Neural progenitor cell (in vitro differentiated cells): ENCODE data around the gene TNNI2. TPM values are rescaled to one million over a fixed set of nuclear protein-coding genes. Genes with fewer than 3 reads are reported as not detected.
"Not testable (repeated sequence)": the region's sequence is repeated elsewhere in the genome, so short reads cannot be mapped to it uniquely, and the experiment has no call there.

ENCODE experiments used
- DNase-seq: peaks from one replicate; pipeline ENCODE4 v3.0.0-alpha.2; 2016; ENCODE audit warnings: low spot score
- H2AFZ ChIP-seq: fragments of 200-600 bp; sonication (generic); replicated peaks from 2 replicates; pipeline ENCODE4 v1.6.1; 2016; ENCODE audit warnings: antibody characterized with exemption
- H3F3A ChIP-seq: fragments of 200-600 bp; sonication (generic); 2 replicates; pipeline ENCODE4 v1.6.1; 2016; ENCODE audit warnings: antibody characterized with exemption, low read depth
- H3K27ac ChIP-seq: fragments of 200-600 bp; sonication (generic); 2 replicates; pipeline ENCODE4 v1.5.1; 2016; ENCODE audit warnings: mild to moderate bottlenecking
- H3K27me3 ChIP-seq: fragments of 200-600 bp; sonication (generic); 2 replicates; pipeline ENCODE4 v1.6.1; 2016; ENCODE audit warnings: mild to moderate bottlenecking, moderate library complexity
- H3K36me3 ChIP-seq: fragments of 200-600 bp; sonication (generic); 2 replicates; pipeline ENCODE4 v1.5.1; 2016
- H3K4me1 ChIP-seq: fragments of 200-600 bp; sonication (generic); 2 replicates; pipeline ENCODE4 v1.6.1; 2016; ENCODE audit warnings: mixed run types
- H3K4me2 ChIP-seq: fragments of 200-600 bp; sonication (generic); 2 replicates; pipeline ENCODE4 v1.6.1; 2016
- H3K4me3 ChIP-seq: fragments of 200-600 bp; sonication (generic); 2 replicates; pipeline ENCODE4 v1.5.1; 2016
- H3K79me2 ChIP-seq: fragments of 200-600 bp; sonication (generic); 2 replicates; pipeline ENCODE4 v1.6.1; 2016; ENCODE audit warnings: low read depth
- H3K9ac ChIP-seq: fragments of 200-600 bp; sonication (generic); 2 replicates; pipeline ENCODE4 v1.6.1; 2016
- H3K9me3 ChIP-seq: fragments of 200-600 bp; sonication (generic); 2 replicates; pipeline ENCODE4 v1.5.1; 2016; ENCODE audit warnings: low read depth
- H4K20me1 ChIP-seq: fragments of 200-600 bp; sonication (generic); 2 replicates; pipeline ENCODE4 v1.6.1; 2016; ENCODE audit warnings: low read depth
- H3K27ac Mint-ChIP-seq: 3 replicates; pipeline ENCODE4 v1.8.0; 2021; ENCODE audit warnings: mixed read lengths
- H3K27me3 Mint-ChIP-seq: 2 replicates; pipeline ENCODE4 v1.8.0; 2022; ENCODE audit warnings: low read depth, mild to moderate bottlenecking, inconsistent platforms, moderate library complexity, mixed read lengths; ENCODE audit not compliant: insufficient read depth
- H3K36me3 Mint-ChIP-seq: 3 replicates; pipeline ENCODE4 v1.8.0; 2021; ENCODE audit warnings: mixed read lengths
- H3K4me1 Mint-ChIP-seq: 3 replicates; pipeline ENCODE4 v1.8.0; 2021; ENCODE audit warnings: mixed read lengths
- H3K4me3 Mint-ChIP-seq: 3 replicates; pipeline ENCODE4 v1.8.0; 2021; ENCODE audit warnings: mild to moderate bottlenecking, moderate library complexity, mixed read lengths
- H3K9me3 Mint-ChIP-seq: 3 replicates; pipeline ENCODE4 v1.8.0; 2020; ENCODE audit warnings: mixed read lengths
- EZH2 ChIP-seq: fragments of 200-600 bp; sonication (generic); IDR thresholded peaks from 2 replicates; pipeline ENCODE4 v1.6.1; 2017; ENCODE audit warnings: antibody characterized with exemption, mild to moderate bottlenecking, moderate library complexity
- EZH2phosphoT487 ChIP-seq: fragments of 200-600 bp; sonication (generic); IDR thresholded peaks from 2 replicates; pipeline ENCODE4 v1.6.1; 2017; ENCODE audit warnings: antibody characterized with exemption
- total RNA-seq: library from RNA; depleted of rRNA; stranded (reverse); fragments of >200 nt; gene quantifications from 2 replicates; pipeline ENCODE4 v1.2.3, GENCODE V29; 2015; ENCODE audit warnings: low replicate concordance
- TF ChIP-seq, protein P1 (sequence below): fragments of 200-600 bp; sonication (generic); IDR thresholded peaks from 2 replicates; pipeline ENCODE4 v1.5.1; 2017; ENCODE audit warnings: antibody characterized with exemption, mild to moderate bottlenecking

Gene TNNI2
- total RNA-seq, 1 donor from 2014 or later: 2.6 TPM

DNA sequence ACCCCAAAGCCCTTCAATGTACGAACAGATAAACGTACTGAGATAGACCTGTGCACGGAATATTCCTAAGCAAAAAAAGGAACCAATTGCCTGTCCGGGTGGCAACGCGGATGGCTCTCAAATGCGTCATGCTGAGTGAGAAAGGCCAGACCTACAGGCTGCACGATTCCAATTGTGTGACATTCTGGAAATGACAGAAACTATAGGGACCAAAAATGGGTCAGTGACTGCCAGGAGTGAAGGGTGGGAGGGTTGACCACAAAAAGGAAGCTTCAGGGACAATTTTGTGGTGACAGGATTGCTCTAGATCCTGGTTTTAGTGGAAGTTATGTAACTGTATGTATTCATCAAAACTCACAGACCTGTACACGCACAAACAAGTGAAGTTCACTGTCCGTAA is 28.0 kb upstream of the TNNI2 start:
- TF ChIP-seq, protein P1, sequence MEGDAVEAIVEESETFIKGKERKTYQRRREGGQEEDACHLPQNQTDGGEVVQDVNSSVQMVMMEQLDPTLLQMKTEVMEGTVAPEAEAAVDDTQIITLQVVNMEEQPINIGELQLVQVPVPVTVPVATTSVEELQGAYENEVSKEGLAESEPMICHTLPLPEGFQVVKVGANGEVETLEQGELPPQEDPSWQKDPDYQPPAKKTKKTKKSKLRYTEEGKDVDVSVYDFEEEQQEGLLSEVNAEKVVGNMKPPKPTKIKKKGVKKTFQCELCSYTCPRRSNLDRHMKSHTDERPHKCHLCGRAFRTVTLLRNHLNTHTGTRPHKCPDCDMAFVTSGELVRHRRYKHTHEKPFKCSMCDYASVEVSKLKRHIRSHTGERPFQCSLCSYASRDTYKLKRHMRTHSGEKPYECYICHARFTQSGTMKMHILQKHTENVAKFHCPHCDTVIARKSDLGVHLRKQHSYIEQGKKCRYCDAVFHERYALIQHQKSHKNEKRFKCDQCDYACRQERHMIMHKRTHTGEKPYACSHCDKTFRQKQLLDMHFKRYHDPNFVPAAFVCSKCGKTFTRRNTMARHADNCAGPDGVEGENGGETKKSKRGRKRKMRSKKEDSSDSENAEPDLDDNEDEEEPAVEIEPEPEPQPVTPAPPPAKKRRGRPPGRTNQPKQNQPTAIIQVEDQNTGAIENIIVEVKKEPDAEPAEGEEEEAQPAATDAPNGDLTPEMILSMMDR: no peak
- TF ChIP-seq EZH2 (no peak), EZH2phosphoT487 (no peak)
- no peak overlapping the region for H3K9ac ChIP-seq
- H3F3A ChIP-seq: no peaks in the 10 kb centered on the region
- no peak overlapping the region for H3K27ac Mint-ChIP-seq
- H3K27me3 Mint-ChIP-seq: peaks cover 4% of the 10 kb centered on the region
- no peak overlapping the region for H3K4me2 ChIP-seq
- no peak overlapping the region for H3K4me3 ChIP-seq
- H3K9me3 ChIP-seq: no peaks in the 10 kb centered on the region
- no peak overlapping the region for H2AFZ ChIP-seq
- H3K79me2 ChIP-seq: no peaks in the 10 kb centered on the region
- no peaks in the 10 kb centered on the region for H3K36me3 Mint-ChIP-seq
- H3K4me3 Mint-ChIP-seq: no peak overlapping the region
- no peaks in the 10 kb centered on the region for H3K4me1 Mint-ChIP-seq
- H3K4me1 ChIP-seq: no peaks in the 10 kb centered on the region
- H3K27me3 ChIP-seq: no peaks in the 10 kb centered on the region
- peaks cover 7% of the 10 kb centered on the region for H3K9me3 Mint-ChIP-seq
- H4K20me1 ChIP-seq: no peaks in the 10 kb centered on the region
- no peak overlapping the region for H3K27ac ChIP-seq
- H3K36me3 ChIP-seq: no peaks in the 10 kb centered on the region
- DNase-seq: no peak

- Mint-ChIP-seq H3K4me3 (no peak overlapping the region), H3K9me3 (peaks cover 8% of the 10 kb centered on the region), H3K27ac (no peak overlapping the region), H3K36me3 (no peaks in the 10 kb centered on the region), H3K27me3 (peaks cover 4% of the 10 kb centered on the region), H3K4me1 (no peaks in the 10 kb centered on the region)
- no peaks in the 10 kb centered on the region for H3K36me3 ChIP-seq
- H3F3A ChIP-seq: no peaks in the 10 kb centered on the region
- DNase-seq: no peak
- no peaks in the 10 kb centered on the region for H3K4me1 ChIP-seq
- no peaks in the 10 kb centered on the region for H4K20me1 ChIP-seq
- H3K27me3 ChIP-seq: no peaks in the 10 kb centered on the region
- no peak overlapping the region for H3K27ac ChIP-seq
- no peak overlapping the region for H3K4me3 ChIP-seq
- TF ChIP-seq EZH2phosphoT487: no peak
- no peak for TF ChIP-seq EZH2
- TF ChIP-seq, protein P1: no peak
- no peaks in the 10 kb centered on the region for H3K79me2 ChIP-seq
- H3K9ac ChIP-seq: no peak overlapping the region
- no peak overlapping the region for H2AFZ ChIP-seq
- no peak overlapping the region for H3K4me2 ChIP-seq
- no peaks in the 10 kb centered on the region for H3K9me3 ChIP-seq
These were observed 26.5 kb upstream of the TNNI2 start for GRCh38 chr11:1812274-1812673.

DNA sequence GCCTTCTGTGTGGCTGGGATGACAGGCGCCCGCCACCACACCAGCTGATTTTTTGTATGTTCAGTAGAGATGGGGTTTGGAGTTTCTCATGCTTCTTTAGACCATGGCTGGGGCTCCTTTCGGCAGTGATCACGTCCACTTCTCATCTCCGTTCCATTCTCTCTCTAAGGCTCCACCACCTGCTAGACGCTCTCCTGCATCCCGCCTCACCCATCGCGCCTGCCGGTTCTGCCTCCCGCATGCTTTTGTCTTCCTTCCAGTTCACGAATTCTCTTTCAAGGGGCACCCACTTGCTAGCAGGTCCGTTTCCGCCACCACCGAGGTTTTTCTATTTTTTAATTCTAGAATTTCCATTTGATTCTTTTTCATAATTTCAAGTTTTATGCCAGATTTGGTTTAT is 26.0 kb upstream of the TNNI2 start:
- H3K27me3 ChIP-seq: no peaks in the 10 kb centered on the region
- Mint-ChIP-seq H3K27ac (no peak overlapping the region), H3K27me3 (peaks cover 4% of the 10 kb centered on the region), H3K4me1 (no peaks in the 10 kb centered on the region), H3K36me3 (no peaks in the 10 kb centered on the region), H3K4me3 (no peak overlapping the region), H3K9me3 (peaks cover 11% of the 10 kb centered on the region)
- H3K27ac ChIP-seq: no peak overlapping the region
- no peaks in the 10 kb centered on the region for H3K4me1 ChIP-seq
- TF ChIP-seq, protein P1: no peak
- TF ChIP-seq EZH2phosphoT487 (no peak), EZH2 (no peak)
- no peak for DNase-seq
- no peaks in the 10 kb centered on the region for H3K9me3 ChIP-seq
- H3K4me3 ChIP-seq: no peak overlapping the region
- H3K9ac ChIP-seq: no peak overlapping the region
- H3K36me3 ChIP-seq: no peaks in the 10 kb centered on the region
- H3K79me2 ChIP-seq: no peaks in the 10 kb centered on the region
- H4K20me1 ChIP-seq: no peaks in the 10 kb centered on the region
- H3F3A ChIP-seq: no peaks in the 10 kb centered on the region
- no peak overlapping the region for H2AFZ ChIP-seq
- no peak overlapping the region for H3K4me2 ChIP-seq

DNA sequence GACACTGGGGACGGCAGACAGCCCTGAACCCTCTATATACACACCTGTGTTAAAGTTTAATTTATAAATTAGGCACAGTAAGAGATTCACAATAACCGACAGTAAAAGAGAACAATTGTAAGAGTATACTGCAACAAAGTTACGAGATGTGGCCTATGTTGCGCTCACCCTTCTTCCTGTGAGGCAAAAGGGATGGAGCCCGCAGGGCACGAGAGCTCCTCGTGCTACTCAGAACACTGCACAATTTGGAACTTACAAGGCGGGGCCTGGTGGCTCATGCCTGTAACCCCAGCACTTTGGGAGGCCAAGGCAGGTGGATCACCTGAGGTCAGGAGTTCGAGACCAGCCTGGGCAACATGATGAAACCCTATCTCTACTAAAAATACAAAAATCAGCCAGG is 25.4 kb upstream of the TNNI2 start:
- H3F3A ChIP-seq, H3K27ac Mint-ChIP-seq, H3K9me3 ChIP-seq, H3K79me2 ChIP-seq, H4K20me1 ChIP-seq, H3K27me3 Mint-ChIP-seq, H3K4me3 Mint-ChIP-seq, H3K4me2 ChIP-seq, H2AFZ ChIP-seq, H3K9ac ChIP-seq, H3K4me1 ChIP-seq, H3K4me1 Mint-ChIP-seq, H3K4me3 ChIP-seq, DNase-seq, H3K27ac ChIP-seq, H3K36me3 Mint-ChIP-seq, H3K27me3 ChIP-seq, H3K36me3 ChIP-seq: not testable (repeated sequence)
- peaks cover 11% of the 10 kb centered on the region for H3K9me3 Mint-ChIP-seq
